ENCODE measurements around the gene ZNF516. TPM values are rescaled to one million over a fixed set of nuclear protein-coding genes. Genes with fewer than 3 reads are reported as not detected.

ZNF516 gene
- total RNA-seq, 5 donors from 2014 or later (not counting 1 experiment from before 2014, with no cell fraction given): 22.0 to 31.8 (median 25.7) TPM

DNA sequence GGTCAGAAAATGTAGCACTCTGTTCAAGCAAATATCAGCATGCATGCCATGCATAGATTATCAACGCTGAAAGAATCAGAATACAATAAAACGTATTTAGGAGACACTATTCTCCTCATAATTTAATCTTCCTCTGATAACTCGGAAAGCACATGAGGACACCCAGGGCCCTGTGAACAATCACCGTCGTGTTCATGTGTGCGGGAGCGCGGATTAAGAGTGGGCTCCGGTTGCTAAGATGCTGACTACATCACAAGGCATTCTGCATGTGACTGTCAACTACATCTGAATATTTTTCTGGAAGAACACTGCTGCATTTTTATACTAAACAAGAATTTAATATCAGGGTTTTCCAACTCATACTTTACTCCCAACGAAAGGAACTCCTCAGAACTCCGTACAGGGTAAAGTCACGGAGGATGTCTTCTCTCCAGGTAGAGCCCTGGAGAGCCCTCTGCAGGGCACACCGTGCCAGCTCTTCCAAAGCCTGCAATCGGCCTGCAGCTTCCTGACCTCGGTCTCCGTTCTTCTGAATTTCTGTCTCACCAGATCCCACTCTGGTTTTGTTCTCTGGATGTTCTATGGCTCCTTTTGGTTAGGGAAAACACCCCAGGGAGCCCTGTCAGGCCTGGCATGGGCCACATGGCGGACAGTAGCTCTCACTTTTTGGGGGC, 59.6 kb downstream of the ZNF516 start:
- Histone ChIP-seq H3K27ac (ENCODE audit: low read length) (no peak overlapping the region), H3K27me3 (replicated peaks in 1 of 2; ENCODE audit: control insufficient read depth in 2 of 2, extremely low read depth in 1 of 2, insufficient read depth in 2 of 2, low read length in 1 of 2) (peaks cover 0 to 2% of the 10 kb centered on the region in 2 experiments), H3K4me3 (ENCODE audit: control insufficient read depth in 1 of 2, extremely low read depth in 1 of 2, low read length in 1 of 2) (no peak overlapping the region), H3K4me1 (ENCODE audit: control insufficient read depth in 1 of 2, extremely low read depth in 1 of 2, insufficient read depth in 2 of 2, low read length in 2 of 2) (no peaks in the 10 kb centered on the region), H3K36me3 (ENCODE audit: control insufficient read depth in 2 of 2, extremely low read depth in 1 of 2, insufficient read depth in 1 of 2, low read length in 1 of 2) (peaks cover 2 to 3% of the 10 kb centered on the region in 2 donors), H3K9me3 (no peaks in the 10 kb centered on the region)
- Mint-ChIP-seq H3K4me3 (no peak overlapping the region), H3K9me3 (no peaks in the 10 kb centered on the region), H3K27ac (no peak overlapping the region), H3K4me1 (peaks cover 10 to 38% (median 29%) of the 10 kb centered on the region in 3 donors), H3K27me3 (no peaks in the 10 kb centered on the region), H3K36me3 (peaks cover 19% of the 10 kb centered on the region)
- ATAC-seq (replicated peaks in 1 of 4): no peak
- DNase-seq: no peak
- POLR2A ChIA-PET: no interaction called here
- 84% methylated on average over 15 of the region's 17 CpGs for WGBS (ENCODE audit: insufficient coverage)
- CTCF ChIA-PET: no interaction called here

DNA sequence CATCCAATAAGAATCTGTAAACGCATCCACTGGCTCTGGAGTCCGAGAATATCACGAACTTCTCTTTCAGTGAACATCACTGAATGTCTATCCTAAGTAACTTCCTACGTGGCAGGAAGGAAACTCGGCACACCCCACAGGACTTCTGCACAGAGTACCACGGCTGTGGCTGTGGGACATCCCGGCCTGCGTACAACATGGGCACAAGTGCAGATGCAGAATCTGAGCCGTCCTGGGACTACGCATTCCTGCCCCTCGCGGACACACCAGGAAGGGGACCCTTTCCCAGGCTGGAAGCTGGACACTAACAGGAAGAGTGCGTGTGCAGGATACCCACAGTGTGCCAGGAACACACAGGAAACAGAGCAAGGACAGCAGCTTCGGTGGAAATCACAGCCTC, 60.6 kb downstream of the ZNF516 start:
- Mint-ChIP-seq H3K4me1 (peaks cover 17 to 43% (median 37%) of the 10 kb centered on the region in 3 donors), H3K9me3 (no peaks in the 10 kb centered on the region)
- CTCF ChIA-PET: no interaction called here

DNA sequence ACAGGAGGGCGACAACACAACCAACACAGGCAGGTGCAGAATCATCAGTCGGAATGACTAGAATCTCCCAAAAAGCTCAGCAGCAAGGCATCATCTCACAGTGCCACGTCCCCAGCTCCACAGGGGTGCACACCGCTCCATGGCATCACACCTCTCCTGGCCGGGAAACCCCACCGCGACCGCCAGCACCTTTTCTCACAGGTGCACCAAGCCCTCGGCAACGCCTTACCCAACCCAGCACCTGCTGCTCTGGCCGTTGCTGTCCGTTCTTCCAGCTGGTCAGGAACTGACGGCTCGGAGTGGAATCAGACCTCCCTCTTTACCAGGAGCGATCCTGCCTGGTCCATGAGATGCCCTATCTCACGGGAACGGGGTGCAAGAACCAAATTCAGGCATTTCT, 61.3 kb downstream of the ZNF516 start:
- no peaks in the 10 kb centered on the region for H3K9me3 Mint-ChIP-seq
- H3K9me3 ChIP-seq: no peaks in the 10 kb centered on the region
- no peak overlapping the region for H3K27ac Mint-ChIP-seq
- no peak for DNase-seq
- peaks cover 20 to 43% (median 38%) of the 10 kb centered on the region in 3 donors for H3K4me1 Mint-ChIP-seq
- CTCF ChIA-PET: no interaction called here
- H3K36me3 ChIP-seq (ENCODE audit: control insufficient read depth in 2 of 2, extremely low read depth in 1 of 2, insufficient read depth in 1 of 2, low read length in 1 of 2): peaks cover 2 to 3% of the 10 kb centered on the region in 2 donors
- 92% methylated on average over 16 of the region's 17 CpGs for WGBS (ENCODE audit: insufficient coverage)
- ATAC-seq (replicated peaks in 1 of 4): no peak
- no peak overlapping the region for H3K27ac ChIP-seq (ENCODE audit: low read length)
- no peaks in the 10 kb centered on the region for H3K4me1 ChIP-seq (ENCODE audit: control insufficient read depth in 1 of 2, extremely low read depth in 1 of 2, insufficient read depth in 2 of 2, low read length in 2 of 2)
- H3K36me3 Mint-ChIP-seq: peaks cover 22% of the 10 kb centered on the region
- no peak overlapping the region for H3K4me3 ChIP-seq (ENCODE audit: control insufficient read depth in 1 of 2, extremely low read depth in 1 of 2, low read length in 1 of 2)
- no peaks in the 10 kb centered on the region for H3K27me3 Mint-ChIP-seq
- no peak overlapping the region for H3K4me3 Mint-ChIP-seq
- POLR2A ChIA-PET: no interaction called here
- peaks cover 0 to 2% of the 10 kb centered on the region in 2 experiments for H3K27me3 ChIP-seq (replicated peaks in 1 of 2; ENCODE audit: control insufficient read depth in 2 of 2, extremely low read depth in 1 of 2, insufficient read depth in 2 of 2, low read length in 1 of 2)

More for the DNA sequence above, 60.6 kb downstream of the ZNF516 start:
- H3K9me3 ChIP-seq: no peaks in the 10 kb centered on the region
- no peak overlapping the region for H3K4me3 Mint-ChIP-seq
- POLR2A ChIA-PET: no interaction called here
- H3K27me3 Mint-ChIP-seq: no peaks in the 10 kb centered on the region
- peaks cover 2 to 3% of the 10 kb centered on the region in 2 donors for H3K36me3 ChIP-seq (ENCODE audit: control insufficient read depth in 2 of 2, extremely low read depth in 1 of 2, insufficient read depth in 1 of 2, low read length in 1 of 2)
- WGBS (ENCODE audit: insufficient coverage): 92% methylated on average over 13 of the region's 14 CpGs
- H3K27me3 ChIP-seq (replicated peaks in 1 of 2; ENCODE audit: control insufficient read depth in 2 of 2, extremely low read depth in 1 of 2, insufficient read depth in 2 of 2, low read length in 1 of 2): peaks cover 0 to 2% of the 10 kb centered on the region in 2 experiments
- H3K36me3 Mint-ChIP-seq: peaks cover 22% of the 10 kb centered on the region
- H3K27ac Mint-ChIP-seq: no peak overlapping the region
- no peak for DNase-seq
- no peak overlapping the region for H3K27ac ChIP-seq (ENCODE audit: low read length)
- no peak for ATAC-seq (replicated peaks in 1 of 4)
- no peaks in the 10 kb centered on the region for H3K4me1 ChIP-seq (ENCODE audit: control insufficient read depth in 1 of 2, extremely low read depth in 1 of 2, insufficient read depth in 2 of 2, low read length in 2 of 2)
- no peak overlapping the region for H3K4me3 ChIP-seq (ENCODE audit: control insufficient read depth in 1 of 2, extremely low read depth in 1 of 2, low read length in 1 of 2)

DNA sequence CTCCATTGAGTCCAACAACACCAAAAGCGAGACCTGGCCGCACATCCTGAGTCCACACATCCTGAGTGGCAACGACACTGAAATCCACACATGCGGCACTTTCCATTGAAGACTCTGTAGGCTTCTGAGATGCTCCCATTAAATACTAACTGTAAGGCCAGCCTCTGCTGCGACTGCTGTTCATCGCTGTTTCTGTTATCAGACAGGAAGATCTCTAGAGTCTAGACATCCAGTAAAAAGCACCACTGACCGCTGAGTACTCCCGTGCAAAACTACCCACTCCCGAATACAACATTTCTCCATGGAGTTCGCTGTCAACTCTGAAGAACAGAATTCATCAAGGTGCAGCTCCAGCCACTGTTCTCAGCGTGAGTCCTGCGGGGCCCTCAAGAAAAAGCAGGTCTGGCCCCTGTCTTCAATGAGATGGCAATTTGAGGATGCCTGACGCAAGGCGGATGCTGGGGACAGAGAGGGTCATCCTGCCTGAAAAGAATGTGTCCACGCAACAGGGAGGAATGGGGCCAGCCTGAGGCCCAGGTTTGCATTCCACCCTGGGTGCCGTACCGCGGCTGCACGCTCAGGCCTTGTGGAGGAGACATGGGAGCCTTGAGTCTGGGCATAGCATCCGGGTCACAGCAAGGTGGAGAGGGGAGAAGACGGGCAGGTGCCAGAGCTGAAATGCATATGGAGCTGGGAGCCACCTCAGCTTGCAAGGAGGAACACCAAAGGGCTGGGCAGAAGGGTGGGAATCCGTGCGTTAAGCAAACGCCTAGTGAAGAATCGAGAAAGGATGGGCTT, 61.9 kb downstream of the ZNF516 start:
- Mint-ChIP-seq H3K4me1 (peaks cover 24 to 48% (median 43%) of the 10 kb centered on the region in 3 donors), H3K27ac (no peak overlapping the region), H3K27me3 (no peaks in the 10 kb centered on the region), H3K4me3 (no peak overlapping the region), H3K9me3 (no peaks in the 10 kb centered on the region), H3K36me3 (peaks cover 22% of the 10 kb centered on the region)
- H3K27me3 ChIP-seq (replicated peaks in 1 of 2; ENCODE audit: control insufficient read depth in 2 of 2, extremely low read depth in 1 of 2, insufficient read depth in 2 of 2, low read length in 1 of 2): peaks cover 0 to 2% of the 10 kb centered on the region in 2 experiments
- 89% methylated on average over 23 of the region's 25 CpGs for WGBS (ENCODE audit: insufficient coverage)
- no peak overlapping the region for H3K4me3 ChIP-seq (ENCODE audit: control insufficient read depth in 1 of 2, extremely low read depth in 1 of 2, low read length in 1 of 2)
- DNase-seq (no peak), ATAC-seq (replicated peaks in 1 of 4) (no peak)
- no peak overlapping the region for H3K27ac ChIP-seq (ENCODE audit: low read length)
- CTCF ChIA-PET: no interaction called here
- no peaks in the 10 kb centered on the region for H3K9me3 ChIP-seq
- peaks cover 2 to 3% of the 10 kb centered on the region in 2 donors for H3K36me3 ChIP-seq (ENCODE audit: control insufficient read depth in 2 of 2, extremely low read depth in 1 of 2, insufficient read depth in 1 of 2, low read length in 1 of 2)
- H3K4me1 ChIP-seq (ENCODE audit: control insufficient read depth in 1 of 2, extremely low read depth in 1 of 2, insufficient read depth in 2 of 2, low read length in 2 of 2): no peaks in the 10 kb centered on the region
- POLR2A ChIA-PET: no interaction called here

DNA sequence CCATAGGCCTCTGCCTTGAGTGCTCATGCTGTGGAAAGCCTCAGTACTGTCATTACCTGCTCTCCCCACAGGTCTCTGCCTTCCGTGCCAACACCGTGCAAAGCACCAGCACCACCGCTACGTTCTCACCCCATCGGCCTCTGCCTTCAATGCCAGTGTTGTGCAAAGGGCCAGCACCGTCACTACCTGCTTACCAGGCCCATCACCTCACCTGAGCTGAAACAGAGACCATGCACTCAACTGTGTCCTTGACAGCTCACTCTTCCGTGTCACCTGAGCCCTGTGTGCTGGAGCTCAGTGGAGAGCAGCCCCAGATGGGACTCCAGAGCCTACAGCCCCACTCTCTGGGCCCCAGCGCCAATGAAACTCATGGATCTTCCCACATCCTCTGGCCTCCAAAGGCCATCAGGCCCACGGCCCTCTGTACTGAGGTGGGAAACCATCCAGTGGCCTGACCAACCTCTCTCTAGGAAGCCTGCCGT, 62.7 kb downstream of the ZNF516 start:
- ChIA-PET POLR2A (no interaction called here), CTCF (no interaction called here)
- peaks cover 2 to 3% of the 10 kb centered on the region in 2 donors for H3K36me3 ChIP-seq (ENCODE audit: control insufficient read depth in 2 of 2, extremely low read depth in 1 of 2, insufficient read depth in 1 of 2, low read length in 1 of 2)
- peaks cover 0 to 2% of the 10 kb centered on the region in 2 experiments for H3K27me3 ChIP-seq (replicated peaks in 1 of 2; ENCODE audit: control insufficient read depth in 2 of 2, extremely low read depth in 1 of 2, insufficient read depth in 2 of 2, low read length in 1 of 2)
- no peak for ATAC-seq (replicated peaks in 1 of 4)
- Mint-ChIP-seq H3K4me1 (peaks cover 27 to 55% (median 46%) of the 10 kb centered on the region in 3 donors), H3K9me3 (no peaks in the 10 kb centered on the region), H3K27ac (no peak overlapping the region), H3K36me3 (peaks cover 22% of the 10 kb centered on the region), H3K4me3 (no peak overlapping the region), H3K27me3 (no peaks in the 10 kb centered on the region)
- no peaks in the 10 kb centered on the region for H3K9me3 ChIP-seq
- 86% methylated on average over 8 of the region's 10 CpGs for WGBS (ENCODE audit: insufficient coverage)
- H3K4me1 ChIP-seq (ENCODE audit: control insufficient read depth in 1 of 2, extremely low read depth in 1 of 2, insufficient read depth in 2 of 2, low read length in 2 of 2): no peaks in the 10 kb centered on the region
- H3K4me3 ChIP-seq (ENCODE audit: control insufficient read depth in 1 of 2, extremely low read depth in 1 of 2, low read length in 1 of 2): no peak overlapping the region
- DNase-seq: no peak
- no peak overlapping the region for H3K27ac ChIP-seq (ENCODE audit: low read length)

DNA sequence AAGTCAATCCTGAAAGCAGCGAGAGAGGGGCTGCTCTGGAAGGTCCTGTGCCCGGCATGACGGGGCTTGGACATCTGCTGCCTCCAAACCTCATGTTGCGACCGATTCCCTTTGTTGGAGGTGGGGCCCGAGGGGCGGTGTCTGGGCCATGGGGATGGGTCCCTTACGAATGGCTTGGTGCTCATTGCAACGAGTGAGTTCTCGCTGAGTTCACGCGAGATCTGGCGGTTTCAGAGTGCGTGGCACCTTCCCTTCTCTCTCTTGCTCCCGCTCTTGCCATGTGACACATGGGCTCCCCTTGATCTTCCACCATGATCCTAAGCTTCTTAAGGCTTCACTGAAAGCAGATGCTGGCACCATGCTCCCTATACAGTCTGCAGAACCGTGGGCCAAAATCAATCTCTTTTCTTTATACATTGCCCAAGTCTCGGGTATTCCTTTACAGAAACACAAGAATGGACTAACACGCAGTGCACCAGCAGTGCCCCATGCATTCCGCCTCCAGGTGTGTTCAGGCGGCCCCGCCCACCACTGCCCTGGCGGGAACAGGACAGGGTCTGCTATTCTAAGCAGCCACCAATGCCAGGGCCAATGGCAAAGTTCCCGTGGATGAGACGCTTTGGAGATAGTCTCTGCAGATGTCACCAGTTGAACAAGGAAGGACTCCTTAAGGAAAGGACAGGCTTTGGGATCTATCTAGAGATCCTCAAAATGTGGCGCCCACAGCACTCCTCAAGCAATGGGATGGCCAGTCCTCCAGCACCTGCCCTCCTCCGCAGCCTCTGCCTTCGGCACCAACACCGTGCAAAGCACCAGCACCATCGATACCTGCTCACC, 63.4 kb downstream of the ZNF516 start:
- no peaks in the 10 kb centered on the region for H3K9me3 ChIP-seq
- H3K4me1 Mint-ChIP-seq: peaks cover 30 to 58% (median 49%) of the 10 kb centered on the region in 3 donors
- peaks cover 2 to 3% of the 10 kb centered on the region in 2 donors for H3K36me3 ChIP-seq (ENCODE audit: control insufficient read depth in 2 of 2, extremely low read depth in 1 of 2, insufficient read depth in 1 of 2, low read length in 1 of 2)
- CTCF ChIA-PET: no interaction called here
- DNase-seq (no peak), ATAC-seq (replicated peaks in 1 of 4) (no peak)
- peaks cover 0 to 5% of the 10 kb centered on the region in 2 experiments for H3K27me3 ChIP-seq (replicated peaks in 1 of 2; ENCODE audit: control insufficient read depth in 2 of 2, extremely low read depth in 1 of 2, insufficient read depth in 2 of 2, low read length in 1 of 2)
- no peak overlapping the region for H3K27ac ChIP-seq (ENCODE audit: low read length)
- H3K4me3 Mint-ChIP-seq: no peak overlapping the region
- no peaks in the 10 kb centered on the region for H3K4me1 ChIP-seq (ENCODE audit: control insufficient read depth in 1 of 2, extremely low read depth in 1 of 2, insufficient read depth in 2 of 2, low read length in 2 of 2)
- 91% methylated on average over 28 of the region's 29 CpGs for WGBS (ENCODE audit: insufficient coverage)
- no peak overlapping the region for H3K4me3 ChIP-seq (ENCODE audit: control insufficient read depth in 1 of 2, extremely low read depth in 1 of 2, low read length in 1 of 2)
- peaks cover 22% of the 10 kb centered on the region for H3K36me3 Mint-ChIP-seq
- H3K27me3 Mint-ChIP-seq: no peaks in the 10 kb centered on the region
- H3K9me3 Mint-ChIP-seq: no peaks in the 10 kb centered on the region
- POLR2A ChIA-PET: no interaction called here
- H3K27ac Mint-ChIP-seq: no peak overlapping the region

Measured in T-cell (primary cell).